IPS-20b (cell line): ENCODE measurements around the gene GFPT1.

Experiments used
- H3K27ac ChIP-seq: one replicate; pipeline ENCODE4 v1.5.1; 2013; ENCODE audit warnings: low read length
- H3K27me3 ChIP-seq: 2 replicates; pipeline ENCODE4 v1.6.1; 2013; ENCODE audit warnings: mild to moderate bottlenecking, low read length, inconsistent platforms; ENCODE audit not compliant: insufficient read depth
- H3K36me3 ChIP-seq: 2 replicates; pipeline ENCODE4 v1.6.1; 2013; ENCODE audit warnings: low read depth, mild to moderate bottlenecking, inconsistent platforms, low read length, moderate library complexity; ENCODE audit not compliant: insufficient read depth
- H3K4me1 ChIP-seq: 2 replicates; pipeline ENCODE4 v1.6.1; 2013; ENCODE audit warnings: mild to moderate bottlenecking, control low read depth, inconsistent platforms, low read length, moderate library complexity; ENCODE audit not compliant: insufficient read depth
- H3K4me3 ChIP-seq: 2 replicates; pipeline ENCODE4 v1.5.1; 2013; ENCODE audit warnings: mild to moderate bottlenecking, low read length, inconsistent platforms
- H3K9ac ChIP-seq: 2 replicates; pipeline ENCODE4 v1.6.1; 2013; ENCODE audit warnings: low read depth, mild to moderate bottlenecking, inconsistent platforms, low read length, moderate library complexity
- H3K9me3 ChIP-seq: 2 replicates; pipeline ENCODE4 v1.6.1; 2013; ENCODE audit warnings: mild to moderate bottlenecking, low read depth, low read length, inconsistent platforms; ENCODE audit not compliant: insufficient read depth

Gene GFPT1

GRCh38 chr2:69280796-69281412 lies 106.1 kb downstream of the GFPT1 start:
- H3K9ac ChIP-seq, result no peak overlapping the region
- no peaks in the 10 kb centered on the region for H3K9me3 ChIP-seq
- no peak overlapping the region for H3K27ac ChIP-seq
- no peaks in the 10 kb centered on the region for H3K36me3 ChIP-seq
- H3K4me3 ChIP-seq, result no peak overlapping the region
- H3K4me1 ChIP-seq, result no peaks in the 10 kb centered on the region
- H3K27me3 ChIP-seq, result no peaks in the 10 kb centered on the region

DNA sequence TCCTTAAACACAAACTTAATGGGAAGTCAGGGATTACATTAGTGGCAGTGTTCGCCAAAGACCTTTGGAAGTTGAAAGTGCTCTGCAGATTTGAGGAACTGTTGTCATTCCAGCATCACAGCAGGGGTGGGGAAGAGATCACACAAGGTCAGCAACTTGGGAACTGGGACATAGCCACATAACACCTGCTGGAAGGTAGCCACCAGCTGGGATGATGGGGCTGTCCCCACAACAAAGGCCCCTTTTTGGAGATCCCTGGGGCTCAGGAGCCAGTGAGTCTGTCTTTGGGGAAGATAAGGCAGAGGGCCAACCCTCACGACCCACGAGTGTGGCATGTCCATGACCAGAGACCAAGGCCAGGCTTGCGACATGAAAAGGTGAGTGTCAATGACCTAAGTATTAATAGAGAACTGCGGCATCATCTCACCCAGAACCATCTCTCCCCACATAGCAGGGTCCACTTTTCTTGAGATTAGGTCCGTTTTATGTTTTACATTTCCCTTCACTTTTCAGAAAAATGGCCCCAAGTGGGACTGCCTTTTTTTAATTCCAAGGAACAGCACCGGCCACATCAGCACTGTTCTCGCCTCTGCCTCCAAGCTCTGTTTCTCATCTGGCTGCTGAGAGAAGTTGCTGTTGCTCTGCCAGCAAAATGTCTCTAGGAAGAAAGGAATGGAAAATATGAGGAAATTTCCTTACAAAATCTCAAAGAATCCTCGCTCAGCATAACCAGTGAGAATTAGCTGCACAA lies 106.9 kb downstream of the GFPT1 start:
- no peaks in the 10 kb centered on the region for H3K36me3 ChIP-seq
- H3K9me3 ChIP-seq, result no peaks in the 10 kb centered on the region
- no peak overlapping the region for H3K27ac ChIP-seq
- no peak overlapping the region for H3K4me3 ChIP-seq
- H3K9ac ChIP-seq, result no peak overlapping the region
- H3K4me1 ChIP-seq, result no peaks in the 10 kb centered on the region
- H3K27me3 ChIP-seq, result no peaks in the 10 kb centered on the region

DNA sequence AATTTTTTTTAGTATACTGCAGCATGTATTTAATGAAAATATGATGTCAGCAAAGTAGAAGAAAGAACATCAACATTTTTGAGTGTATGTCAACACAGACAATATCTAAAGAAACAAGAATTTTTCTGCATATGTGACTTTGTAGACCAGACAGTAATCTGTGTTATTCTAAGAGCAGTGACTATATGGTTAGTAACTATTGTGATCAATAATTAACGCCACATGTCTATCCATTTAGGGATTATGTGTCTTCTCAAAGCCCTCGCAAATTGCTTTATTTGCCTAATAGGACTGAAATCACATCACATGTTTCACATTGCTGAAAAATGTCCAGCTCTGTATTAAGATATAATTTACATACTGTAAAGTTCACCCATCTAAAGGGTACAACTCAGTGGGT lies 107.8 kb downstream of the GFPT1 start:
- H3K36me3 ChIP-seq, result no peaks in the 10 kb centered on the region
- H3K9ac ChIP-seq, result no peak overlapping the region
- no peaks in the 10 kb centered on the region for H3K4me1 ChIP-seq
- no peaks in the 10 kb centered on the region for H3K9me3 ChIP-seq
- H3K27ac ChIP-seq, result no peak overlapping the region
- no peak overlapping the region for H3K4me3 ChIP-seq
- no peaks in the 10 kb centered on the region for H3K27me3 ChIP-seq

DNA sequence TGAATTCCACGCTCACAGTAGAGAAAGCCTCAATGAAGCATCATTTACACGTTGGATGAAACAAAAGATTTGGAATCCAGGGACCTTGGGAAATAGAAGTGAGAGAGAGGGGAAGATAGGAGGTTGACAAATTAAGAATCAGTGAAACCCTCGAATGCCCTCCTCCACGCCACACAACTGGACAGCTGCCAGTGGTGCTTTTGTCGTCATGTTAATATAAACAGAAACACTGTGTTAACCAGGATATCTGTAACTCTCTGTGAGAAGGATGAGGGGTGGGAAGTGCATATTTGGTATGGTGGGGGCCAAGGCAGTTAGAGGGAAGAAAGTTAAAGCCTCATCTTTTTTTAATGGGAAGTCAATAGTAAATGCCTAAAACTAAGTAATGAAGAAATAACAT lies 108.7 kb downstream of the GFPT1 start:
- no peak overlapping the region for H3K27ac ChIP-seq
- no peak overlapping the region for H3K4me3 ChIP-seq
- no peaks in the 10 kb centered on the region for H3K27me3 ChIP-seq
- no peaks in the 10 kb centered on the region for H3K4me1 ChIP-seq
- no peak overlapping the region for H3K9ac ChIP-seq
- no peaks in the 10 kb centered on the region for H3K9me3 ChIP-seq
- H3K36me3 ChIP-seq, result no peaks in the 10 kb centered on the region

DNA sequence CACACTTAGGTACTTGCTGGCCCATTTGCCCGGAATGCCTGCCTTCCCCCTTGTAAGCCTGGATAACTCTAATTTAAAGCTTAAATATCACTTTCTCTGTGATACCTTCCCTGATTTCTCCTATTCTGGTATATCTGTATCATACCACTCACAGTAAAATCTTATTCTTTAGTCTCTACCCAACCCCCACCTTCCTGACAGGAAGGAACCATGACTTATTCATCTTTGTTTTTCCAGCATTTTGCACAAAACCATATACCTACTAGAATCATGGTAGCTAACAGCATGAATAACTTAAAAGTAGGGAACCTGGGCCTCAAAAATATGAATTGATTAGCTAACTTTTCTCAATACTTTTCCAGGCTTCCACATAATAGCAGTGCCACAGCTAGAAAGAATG lies 111.5 kb downstream of the GFPT1 start:
- H3K27me3 ChIP-seq, result no peaks in the 10 kb centered on the region; the same call in 1 of the 2 replicates
- no peaks in the 10 kb centered on the region for H3K9me3 ChIP-seq
- H3K4me1 ChIP-seq, result no peaks in the 10 kb centered on the region
- H3K36me3 ChIP-seq, result no peaks in the 10 kb centered on the region
- no peak overlapping the region for H3K4me3 ChIP-seq
- no peak overlapping the region for H3K27ac ChIP-seq
- H3K9ac ChIP-seq, result no peak overlapping the region

DNA sequence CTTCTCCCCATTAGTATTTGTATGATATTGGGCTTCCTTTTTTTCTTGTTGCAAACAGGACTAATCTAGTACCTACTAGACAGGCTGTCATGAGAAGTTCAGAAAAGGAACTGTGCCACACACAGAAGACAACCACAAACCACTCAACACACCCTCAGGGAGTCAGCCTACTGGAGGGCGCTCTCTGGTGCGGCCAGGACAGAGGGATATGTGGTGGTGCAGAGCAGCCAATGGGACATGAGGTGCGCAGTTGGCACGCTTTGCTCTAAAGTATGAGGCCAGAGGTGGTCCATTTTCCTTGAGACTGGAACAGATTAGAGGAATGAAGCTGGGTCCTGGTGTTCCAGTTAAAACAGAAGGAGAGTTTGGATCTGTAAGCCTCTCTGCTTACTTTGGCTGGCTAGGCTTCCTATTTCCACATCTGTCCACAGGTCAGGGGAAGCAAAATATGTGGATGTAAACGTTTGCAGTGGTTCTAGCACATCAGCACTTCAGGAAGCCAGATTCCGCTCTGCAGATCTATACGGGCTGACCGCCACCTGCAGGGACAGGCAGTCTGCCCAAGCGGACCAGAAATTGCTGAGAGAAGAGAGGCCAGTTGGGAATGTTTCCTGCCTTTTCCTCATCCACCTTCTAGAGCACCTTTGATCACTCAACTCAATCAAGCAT lies 114.1 kb downstream of the GFPT1 start:
- H3K27ac ChIP-seq, result no peak overlapping the region
- no peaks in the 10 kb centered on the region for H3K36me3 ChIP-seq
- no peaks in the 10 kb centered on the region for H3K9me3 ChIP-seq
- no peak overlapping the region for H3K4me3 ChIP-seq
- no peak overlapping the region for H3K9ac ChIP-seq
- no peaks in the 10 kb centered on the region; the same call in 1 of the 2 replicates for H3K27me3 ChIP-seq
- no peaks in the 10 kb centered on the region for H3K4me1 ChIP-seq

DNA sequence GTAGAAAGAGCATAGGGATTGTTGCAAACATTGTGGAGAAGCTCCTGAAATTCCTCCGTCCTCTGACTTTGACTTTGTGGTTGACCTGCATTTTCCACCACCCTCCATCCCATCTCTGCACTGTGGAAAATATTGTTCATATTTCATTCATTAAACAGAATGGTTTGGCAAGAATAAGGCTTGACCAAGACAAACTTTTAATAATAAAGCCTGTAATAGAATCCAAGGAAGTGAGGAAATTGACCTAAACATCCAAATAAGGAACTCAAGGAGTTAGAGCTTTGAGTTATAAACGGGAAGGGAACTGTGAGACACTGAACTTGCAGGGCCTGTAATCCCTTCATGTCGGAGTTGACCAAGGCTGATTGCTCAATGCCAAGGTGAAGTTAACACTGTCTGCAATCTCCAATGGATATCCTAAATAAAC lies 115.2 kb downstream of the GFPT1 start:
- no peak overlapping the region for H3K4me3 ChIP-seq
- H3K9ac ChIP-seq, result no peak overlapping the region
- no peaks in the 10 kb centered on the region; the same call in 1 of the 2 replicates for H3K27me3 ChIP-seq
- no peaks in the 10 kb centered on the region for H3K4me1 ChIP-seq
- no peaks in the 10 kb centered on the region for H3K36me3 ChIP-seq
- no peaks in the 10 kb centered on the region for H3K9me3 ChIP-seq
- H3K27ac ChIP-seq, result no peak overlapping the region
